K562 (cell line): ENCODE results near the gene HMCN1. TPM values are rescaled to one million over a fixed set of nuclear protein-coding genes. Genes with fewer than 3 reads are reported as not detected.

Experiments used
- ATAC-seq: fragments of 200-7000 bp; cut with Tn5 transposase; 3 replicates; pipeline ENCODE4 v1.9.1; 2020; ENCODE audit warnings: moderate library complexity
- BruUV-seq: library from RNA; stranded (reverse); fragments of 400-500 nt; replicated peaks from 2 replicates; lab custom pipeline; 2021; lab: Mats Ljungman, UMichigan
- CTCF ChIA-PET: fragments of 300-600 bp; formaldehyde crosslinking; extraction: SDS; loops from one replicate; lab custom pipeline; 2021; ENCODE audit warnings: low intra/inter-chr PET ratio; lab: Yijun Ruan, JAX
- POLR2A ChIA-PET: fragments of 300-600, 350-650 bp; sonication (Branson Sonifier 250); formaldehyde crosslinking; extraction: SDS; loops from one replicate; lab custom pipeline; 2021; ENCODE audit warnings: antibody characterized with exemption, inconsistent platforms; lab: Yijun Ruan, JAX
- DNase-seq, 4 experiments: peaks; one replicate each; pipeline versions ENCODE4 v3.0.0 to v3.0.0-alpha.2; 2011 to 2018; ENCODE audit warnings: low spot score in 3 of 4, mixed read lengths in 3 of 4; ENCODE audit errors: extremely low read depth in 1 of 4
- FAIRE-seq: peaks from 2 replicates; lab custom pipeline; 2011; peaks lifted over from hg19 to GRCh38; lab: Jason Lieb, UNC
- H2AFZ ChIP-seq: 2 replicates; pipeline ENCODE4 v1.6.0; 2011; ENCODE audit warnings: low read depth, low read length, control low read depth, inconsistent platforms
- H3K27ac ChIP-seq: fragments of 200-600 bp; 3 replicates; pipeline ENCODE4 v1.8.0; 2011; ENCODE audit warnings: low read depth, mild to moderate bottlenecking, control low read depth, inconsistent platforms, low read length, moderate library complexity, mixed read lengths; ENCODE audit errors: extremely low read depth
- H3K27me3 ChIP-seq, 2 experiments: fragments of 300-600 bp in 1 of 2; 2 replicates in 1 of 2; 3 replicates in 1 of 2; pipeline versions ENCODE4 v1.6.0 to v1.8.0; 2011; ENCODE audit warnings: inconsistent platforms in 2 of 2, low read length in 2 of 2, mild to moderate bottlenecking in 1 of 2, mixed read lengths in 1 of 2, moderate library complexity in 1 of 2; ENCODE audit not compliant: control insufficient read depth in 2 of 2, insufficient read depth in 2 of 2
- H3K36me3 ChIP-seq: fragments of 300-600 bp; 3 replicates; pipeline ENCODE4 v1.8.0; 2011; ENCODE audit warnings: mild to moderate bottlenecking, low read length, inconsistent platforms; ENCODE audit not compliant: control insufficient read depth, insufficient read depth
- H3K4me1 ChIP-seq, 2 experiments: fragments of 200-600 bp in 1 of 2; replicated peaks in 1 of 2; 2 replicates in 1 of 2; 3 replicates in 1 of 2; pipeline versions ENCODE4 v1.5.1 to v1.8.0; 2011; ENCODE audit warnings: inconsistent platforms in 2 of 2, low read length in 2 of 2, mild to moderate bottlenecking in 1 of 2, mixed read lengths in 1 of 2, moderate library complexity in 1 of 2; ENCODE audit not compliant: control insufficient read depth in 2 of 2, insufficient read depth in 2 of 2
- H3K4me2 ChIP-seq: 2 replicates; pipeline ENCODE4 v1.6.1; 2011; ENCODE audit warnings: low read length, control low read depth, inconsistent platforms, mixed read lengths; ENCODE audit not compliant: insufficient read depth
- H3K4me3 ChIP-seq: fragments of 200-600 bp; sonication (generic), shearing (Covaris generic); 2 replicates; pipeline ENCODE4 v1.5.1; 2016; ENCODE audit warnings: control low read depth, inconsistent platforms
- H3K79me2 ChIP-seq: fragments of 200-600 bp; 3 replicates; pipeline ENCODE4 v1.8.0; 2011; ENCODE audit warnings: low read length, inconsistent platforms; ENCODE audit not compliant: control insufficient read depth, insufficient read depth
- H3K9ac ChIP-seq, 2 experiments: 2 replicates each; pipeline versions ENCODE4 v1.6.0 to v1.6.1; 2011; ENCODE audit warnings: low read depth in 2 of 2, low read length in 2 of 2, control low read depth in 1 of 2, inconsistent platforms in 1 of 2, mild to moderate bottlenecking in 1 of 2, mixed read lengths in 1 of 2; ENCODE audit not compliant: insufficient read depth in 1 of 2
- H3K9me1 ChIP-seq: one replicate; pipeline ENCODE4 v1.6.0; 2011; ENCODE audit warnings: inconsistent platforms, mild to moderate bottlenecking, low read length, moderate library complexity; ENCODE audit not compliant: control insufficient read depth, insufficient read depth
- H3K9me3 ChIP-seq: replicated peaks from 2 replicates; pipeline ENCODE4 v1.5.1; 2011; ENCODE audit warnings: low read depth, low read length, inconsistent platforms; ENCODE audit not compliant: control insufficient read depth, insufficient read depth
- H4K20me1 ChIP-seq: replicated peaks from 2 replicates; pipeline ENCODE4 v1.6.1; 2011; ENCODE audit warnings: low read length, inconsistent platforms, mixed read lengths; ENCODE audit not compliant: control insufficient read depth, insufficient read depth
- GTF2A2 ChIP-seq: IDR thresholded peaks from 2 replicates; pipeline ENCODE4 v1.6.1; 2016; ENCODE audit warnings: mild to moderate bottlenecking, missing genetic modification characterization, missing compliant biosample characterization
- MTA2 ChIP-seq: fragments of 450-650 bp; IDR thresholded peaks from 2 replicates; pipeline ENCODE4 v1.6.1; 2016; ENCODE audit warnings: low read depth
- RERE ChIP-seq: sonication (generic); formaldehyde crosslinking; IDR thresholded peaks from 2 replicates; pipeline ENCODE4 v1.8.0; 2023; ENCODE audit warnings: missing genetic modification reagents, mild to moderate bottlenecking, borderline replicate concordance
- SMARCB1 ChIP-seq: IDR thresholded peaks from 2 replicates; pipeline ENCODE4 v1.6.1; 2011; ENCODE audit warnings: improper control_type of control experiment, low read depth; ENCODE audit not compliant: insufficient read length
- ZZZ3 ChIP-seq: fragments of 450-650 bp; IDR thresholded peaks from 2 replicates; pipeline ENCODE4 v1.6.1; 2016; ENCODE audit warnings: antibody characterized with exemption, mild to moderate bottlenecking, moderate library complexity
- WGBS: fragments of 100-300 bp; shearing (Covaris generic); methylation state at CpG from one replicate; pipeline ENCODE4 v1.1.6; 2016; ENCODE audit warnings: low coverage, mixed read lengths; ENCODE audit not compliant: insufficient coverage; ENCODE audit errors: missing lambda C conversion rate; 5-methylcytosine and 5-hydroxymethylcytosine counted together
- in situ Hi-C: fragments of 300-500 bp; cut with MboI; formaldehyde crosslinking; loops from 4 replicates; pipeline ENCODE4 v1.15.0; 2018; ENCODE audit warnings: inconsistent platforms, mixed read lengths
- intact Hi-C: fragments of 100-400 bp; cut with micrococcal nuclease; formaldehyde crosslinking; loops from 2 replicates; pipeline ENCODE4 v1.14.2; 2022
- polyA plus RNA-seq, 8 experiments: library from polyadenylated mRNA; depleted of rRNA in 4 of 8; stranded (reverse) in 5 of 8; unstranded in 3 of 8; fragments of >200 nt; fragmentation: Nextera tagmentation in 2 of 8; fragmentation: Illumina TruSeq in 1 of 8; extraction: Ambion mirVana in 2 of 8; extraction: Trizol in 1 of 8; gene quantifications; 2 replicates each; pipeline versions ENCODE4 v1.2.1 to v1.2.3, GENCODE V29; 2011 to 2014; ENCODE audit warnings: inconsistent platforms in 1 of 8, missing spikeins in 1 of 8
- total RNA-seq, 7 experiments: library from RNA; depleted of rRNA in 6 of 7; stranded (reverse); fragments of >200 nt in 6 of 7; fragmentation: Illumina TruSeq in 2 of 7; extraction: Trizol in 2 of 7; gene quantifications; 2 replicates each; pipeline versions ENCODE4 v1.2.1 to v1.2.3, GENCODE V29; 2011 to 2021; ENCODE audit warnings: low replicate concordance in 1 of 7

HMCN1 gene
- total and polyA plus RNA-seq, 9 of the 15 experiments (the other 6 are each of a cell fraction or from before 2014, with no cell fraction given) = 0.07 to 0.36 (median 0.21) TPM

- Histone ChIP-seq H3K9me3 (no peaks in the 10 kb centered on the region), H3K9ac (no peak overlapping the region), H3K36me3 (no peaks in the 10 kb centered on the region), H3K4me1 (no peaks in the 10 kb centered on the region; a peak in 1 of 5 replicates), H3K27me3 (no peaks in the 10 kb centered on the region), H3K4me2 (no peak overlapping the region), H3K79me2 (no peaks in the 10 kb centered on the region), H3K27ac (no peak overlapping the region), H3K9me1 (no peaks in the 10 kb centered on the region), H3K4me3 (no peak overlapping the region), H4K20me1 (no peaks in the 10 kb centered on the region), H2AFZ (no peak overlapping the region)
- in situ Hi-C loops = loop anchor here (25.0 kb wide), 1 partner anchor 389 kb away; no protein-coding TSS in a partner anchor
- DNase-seq (no peak), FAIRE-seq (no peak), ATAC-seq (no peak)
- TF ChIP-seq ZZZ3 (no peak), GTF2A2 (tag) (no peak), MTA2 (no peak), RERE (CRISPR knock-in tag) (no peak), SMARCB1 (no peak)
- intact Hi-C loops = no loop called here
- ChIA-PET CTCF (no interaction called here), POLR2A (no interaction called here)
- 11% methylated on average over 2 of the region's 2 CpGs for WGBS
- BruUV-seq = no TSS peak
Measured at GRCh38 chr1:185823467-185823866, 89.3 kb downstream of the HMCN1 start.
